ENCODE measurements around the gene TRABD2B. TPM values are rescaled to one million over a fixed set of nuclear protein-coding genes. Genes with fewer than 3 reads are reported as not detected.
A peak's percentile ranks its signal among the peaks of the same experiment; 100 is the strongest.

TRABD2B gene
- total and polyA plus RNA-seq, 2 of the 13 experiments (the other 11 are each of a cell fraction or from before 2014, with no cell fraction given), result 0.04 TPM; not detected in 1

GRCh38 chr1:47866601-47867437, 130.4 kb downstream of the TRABD2B start (continued):
- TF ChIP-seq TFE3 (CRISPR knock-in tag; IDR thresholded peaks at IDR 0.05) (peak; percentile 66), MEIS2 (CRISPR knock-in tag; IDR thresholded peaks at IDR 0.05) (peak; percentile 90), THYN1 (CRISPR knock-in tag; IDR thresholded peaks at IDR 0.05; ENCODE audit: borderline replicate concordance, low read depth) (no peak), ZNF501 (CRISPR knock-in tag; IDR thresholded peaks at IDR 0.05) (peak; percentile 78), ZMYM4 (CRISPR knock-in tag; IDR thresholded peaks at IDR 0.05) (peak; percentile 65; the same call in 1 of the 2 replicates), ZNF138 (CRISPR knock-in tag; IDR thresholded peaks at IDR 0.05; ENCODE audit: low read depth) (no peak), EHMT2 (IDR thresholded peaks at IDR 0.05; ENCODE audit: borderline replicate concordance, low read depth, low read length) (peak; percentile 29; the same call in 1 of the 2 replicates), HBP1 (CRISPR knock-in tag; IDR thresholded peaks at IDR 0.05; ENCODE audit: low read depth) (peak; percentile 42; the same call in 1 of the 2 replicates), SIX4 (CRISPR knock-in tag; IDR thresholded peaks at IDR 0.05) (peak; percentile 79), KDM4B (CRISPR knock-in tag; IDR thresholded peaks at IDR 0.05) (peak; percentile 92; the same call in 1 of the 2 replicates), KAT7 (CRISPR knock-in tag; IDR thresholded peaks at IDR 0.05; ENCODE audit: borderline replicate concordance) (0 out of 2 replicates have a peak, but pooled peaks have one; percentile 49), ZNF263 (CRISPR knock-in tag; IDR thresholded peaks at IDR 0.05) (peak; percentile 84), KLF15 (CRISPR knock-in tag; IDR thresholded peaks at IDR 0.05; ENCODE audit: borderline replicate concordance) (no peak), ZNF569 (CRISPR knock-in tag; IDR thresholded peaks at IDR 0.05; ENCODE audit: borderline replicate concordance) (peak; percentile 45; the same call in 1 of the 2 replicates), ZNF441 (CRISPR knock-in tag; IDR thresholded peaks at IDR 0.05; ENCODE audit: borderline replicate concordance) (peak; percentile 71; the same call in 1 of the 2 replicates), SNRNP70 (IDR thresholded peaks at IDR 0.05; ENCODE audit: low read depth, low read length) (no peak), TEAD3 (CRISPR knock-in tag; optimal IDR thresholded peaks at IDR 0.05; ENCODE audit: borderline replicate concordance) (peak; percentile 86), EEA1 (CRISPR knock-in tag; IDR thresholded peaks at IDR 0.05; ENCODE audit: borderline replicate concordance) (peak; percentile 64; the same call in 1 of the 2 replicates), HNF4G (IDR thresholded peaks at IDR 0.05; ENCODE audit: borderline replicate concordance, low read depth, low read length) (peak; percentile 92), HNF4G (CRISPR knock-in tag; IDR thresholded peaks at IDR 0.05; ENCODE audit: borderline replicate concordance, low read depth) (peak; percentile 83)
- TF ChIP-seq, protein P1, sequence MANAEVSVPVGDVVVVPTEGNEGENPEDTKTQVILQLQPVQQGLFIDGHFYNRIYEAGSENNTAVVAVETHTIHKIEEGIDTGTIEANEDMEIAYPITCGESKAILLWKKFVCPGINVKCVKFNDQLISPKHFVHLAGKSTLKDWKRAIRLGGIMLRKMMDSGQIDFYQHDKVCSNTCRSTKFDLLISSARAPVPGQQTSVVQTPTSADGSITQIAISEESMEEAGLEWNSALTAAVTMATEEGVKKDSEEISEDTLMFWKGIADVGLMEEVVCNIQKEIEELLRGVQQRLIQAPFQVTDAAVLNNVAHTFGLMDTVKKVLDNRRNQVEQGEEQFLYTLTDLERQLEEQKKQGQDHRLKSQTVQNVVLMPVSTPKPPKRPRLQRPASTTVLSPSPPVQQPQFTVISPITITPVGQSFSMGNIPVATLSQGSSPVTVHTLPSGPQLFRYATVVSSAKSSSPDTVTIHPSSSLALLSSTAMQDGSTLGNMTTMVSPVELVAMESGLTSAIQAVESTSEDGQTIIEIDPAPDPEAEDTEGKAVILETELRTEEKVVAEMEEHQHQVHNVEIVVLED (CRISPR knock-in tag; IDR thresholded peaks at IDR 0.05; ENCODE audit: borderline replicate concordance), result no peak; the same call in 1 of the 2 replicates
- TF ChIP-seq, protein P2, sequence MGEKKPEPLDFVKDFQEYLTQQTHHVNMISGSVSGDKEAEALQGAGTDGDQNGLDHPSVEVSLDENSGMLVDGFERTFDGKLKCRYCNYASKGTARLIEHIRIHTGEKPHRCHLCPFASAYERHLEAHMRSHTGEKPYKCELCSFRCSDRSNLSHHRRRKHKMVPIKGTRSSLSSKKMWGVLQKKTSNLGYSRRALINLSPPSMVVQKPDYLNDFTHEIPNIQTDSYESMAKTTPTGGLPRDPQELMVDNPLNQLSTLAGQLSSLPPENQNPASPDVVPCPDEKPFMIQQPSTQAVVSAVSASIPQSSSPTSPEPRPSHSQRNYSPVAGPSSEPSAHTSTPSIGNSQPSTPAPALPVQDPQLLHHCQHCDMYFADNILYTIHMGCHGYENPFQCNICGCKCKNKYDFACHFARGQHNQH (CRISPR knock-in tag; IDR thresholded peaks at IDR 0.05), result peak; percentile 90
- TF ChIP-seq, protein P3, sequence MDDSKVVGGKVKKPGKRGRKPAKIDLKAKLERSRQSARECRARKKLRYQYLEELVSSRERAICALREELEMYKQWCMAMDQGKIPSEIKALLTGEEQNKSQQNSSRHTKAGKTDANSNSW (CRISPR knock-in tag; IDR thresholded peaks at IDR 0.05; ENCODE audit: borderline replicate concordance), result no peak
